Lung (tissue), 12 donors: ENCODE results near the gene BMAL2. TPM values are rescaled to one million over a fixed set of nuclear protein-coding genes. Genes with fewer than 3 reads are reported as not detected.

Experiments
- ATAC-seq: fragments of 200-7000 bp; cut with Tn5 transposase; one replicate; pipeline ENCODE4 v1.9.1; 2020; ENCODE audit warnings: moderate number of reproducible peaks; ENCODE audit not compliant: insufficient read depth, low FRiP score
- DNase-seq, 3 donors: peaks; one replicate each; pipeline ENCODE4 v3.0.0-alpha.2; 2013 to 2017
- H3K27ac ChIP-seq, 2 donors: one replicate each; pipeline ENCODE4 v1.5.1; 2013; ENCODE audit warnings: mild to moderate bottlenecking in 2 of 2, moderate library complexity in 2 of 2, control low read depth in 1 of 2, inconsistent platforms in 1 of 2, low read depth in 1 of 2, low read length in 1 of 2
- H3K27me3 ChIP-seq, 3 donors: one replicate each; pipeline ENCODE4 v1.5.1; 2013; ENCODE audit warnings: low read length in 2 of 3; ENCODE audit not compliant: control insufficient read depth in 3 of 3, insufficient read depth in 3 of 3
- H3K36me3 ChIP-seq, 4 donors: one replicate each; pipeline ENCODE4 v1.5.1; 2013; ENCODE audit warnings: low read length in 4 of 4, mild to moderate bottlenecking in 1 of 4, moderate library complexity in 1 of 4; ENCODE audit not compliant: control insufficient read depth in 4 of 4, insufficient read depth in 4 of 4
- H3K4me1 ChIP-seq, 5 donors: one replicate each; pipeline ENCODE4 v1.5.1; 2013; ENCODE audit warnings: low read length in 5 of 5, mild to moderate bottlenecking in 2 of 5, moderate library complexity in 1 of 5; ENCODE audit not compliant: control insufficient read depth in 5 of 5, insufficient read depth in 5 of 5
- H3K4me3 ChIP-seq: one replicate; pipeline ENCODE4 v1.5.1; 2013; ENCODE audit warnings: mild to moderate bottlenecking, control low read depth, moderate library complexity
- H3K9ac ChIP-seq, 2 donors: one replicate each; pipeline ENCODE4 v1.5.1; 2013; ENCODE audit warnings: low read length in 2 of 2, control low read depth in 1 of 2; ENCODE audit not compliant: insufficient read depth in 1 of 2
- H3K9me3 ChIP-seq, 4 donors: one replicate each; pipeline ENCODE4 v1.5.1; 2013; ENCODE audit warnings: low read length in 3 of 4, mild to moderate bottlenecking in 1 of 4, moderate library complexity in 1 of 4; ENCODE audit not compliant: control insufficient read depth in 4 of 4, insufficient read depth in 3 of 4
- WGBS, 2 donors: extraction: QIAGEN DNeasy Blood & Tissue Kit; methylation state at CpG; one replicate each; pipeline ENCODE4 v1.1.7; 2013; 5-methylcytosine and 5-hydroxymethylcytosine counted together
- polyA plus RNA-seq, 2 donors: library from polyadenylated mRNA; stranded (reverse); fragments of 200-250 nt; gene quantifications; one replicate each; pipeline ENCODE4 v1.2.1, GENCODE V29; 2013
- total RNA-seq, 2 donors: library from RNA; depleted of rRNA in 1 of 2; stranded (reverse); fragments of >200 nt in 1 of 2; gene quantifications; one replicate each; pipeline ENCODE4 v1.2.1, GENCODE V29; 2014 to 2021
- TF ChIP-seq, protein P1 (sequence below): IDR thresholded peaks from 2 replicates; pipeline ENCODE4 v1.5.1; 2012; ENCODE audit warnings: mild to moderate bottlenecking; ENCODE audit errors: control extremely low read depth, extremely low read depth
- donor health status: control.
- donor health status: control.
- donor health status: Bipolar disorder and iron deficiency.
- donor health status: healthy.
- donor health status: DM: yes; HTN: yes; CAD: no.

BMAL2 gene
- total and polyA plus RNA-seq, 4 donors: 1.5 to 7.8 (median 4.4) TPM

DNA sequence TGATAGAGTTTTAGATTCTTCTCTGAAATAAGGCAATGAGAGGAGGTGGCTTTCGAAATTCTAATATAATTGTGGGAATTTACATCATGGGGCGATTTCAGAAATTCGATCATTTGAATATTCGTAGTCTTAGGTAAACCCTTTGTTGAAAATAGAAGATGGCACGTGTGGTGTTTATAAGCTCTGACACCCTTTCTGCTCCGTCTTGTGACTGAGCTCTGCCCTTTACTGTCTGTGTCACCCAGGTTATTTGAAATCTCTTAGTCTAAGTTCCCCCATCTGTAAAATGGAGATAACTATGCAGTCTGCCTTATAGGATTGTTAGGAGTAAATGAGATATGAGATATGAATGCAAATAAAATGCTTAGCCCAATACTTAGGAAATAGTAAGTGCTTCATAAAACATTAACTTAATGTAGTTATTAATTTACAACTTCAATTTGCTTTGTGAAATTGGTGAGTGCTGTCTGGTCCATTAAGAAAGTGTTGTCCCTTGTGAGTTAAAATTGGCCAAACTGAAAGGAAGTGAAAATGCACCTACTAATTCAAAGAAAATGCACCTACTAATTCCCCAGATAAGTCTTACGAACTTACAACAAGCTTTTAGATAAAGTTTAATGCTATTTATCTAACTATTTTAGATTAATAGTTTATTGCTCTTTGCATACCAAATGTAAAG, 1.5 kb downstream of the BMAL2 start:
- Histone ChIP-seq H3K9me3 (no peaks in the 10 kb centered on the region), H3K27me3 (peaks cover 0 to 16% (median 16%) of the 10 kb centered on the region in 3 donors), H3K4me3 (no peak overlapping the region), H3K4me1 (peaks cover 0 to 13% (median 0%) of the 10 kb centered on the region in 5 donors), H3K9ac (no peak overlapping the region), H3K36me3 (no peaks in the 10 kb centered on the region), H3K27ac (no peak overlapping the region)
- TF ChIP-seq, protein P1, sequence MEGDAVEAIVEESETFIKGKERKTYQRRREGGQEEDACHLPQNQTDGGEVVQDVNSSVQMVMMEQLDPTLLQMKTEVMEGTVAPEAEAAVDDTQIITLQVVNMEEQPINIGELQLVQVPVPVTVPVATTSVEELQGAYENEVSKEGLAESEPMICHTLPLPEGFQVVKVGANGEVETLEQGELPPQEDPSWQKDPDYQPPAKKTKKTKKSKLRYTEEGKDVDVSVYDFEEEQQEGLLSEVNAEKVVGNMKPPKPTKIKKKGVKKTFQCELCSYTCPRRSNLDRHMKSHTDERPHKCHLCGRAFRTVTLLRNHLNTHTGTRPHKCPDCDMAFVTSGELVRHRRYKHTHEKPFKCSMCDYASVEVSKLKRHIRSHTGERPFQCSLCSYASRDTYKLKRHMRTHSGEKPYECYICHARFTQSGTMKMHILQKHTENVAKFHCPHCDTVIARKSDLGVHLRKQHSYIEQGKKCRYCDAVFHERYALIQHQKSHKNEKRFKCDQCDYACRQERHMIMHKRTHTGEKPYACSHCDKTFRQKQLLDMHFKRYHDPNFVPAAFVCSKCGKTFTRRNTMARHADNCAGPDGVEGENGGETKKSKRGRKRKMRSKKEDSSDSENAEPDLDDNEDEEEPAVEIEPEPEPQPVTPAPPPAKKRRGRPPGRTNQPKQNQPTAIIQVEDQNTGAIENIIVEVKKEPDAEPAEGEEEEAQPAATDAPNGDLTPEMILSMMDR: no peak
- 60 to 79% methylated on average over 7 of the region's 7 CpGs for WGBS, 2 donors
- ATAC-seq: no peak
- peak in 1 of 3 donors; percentile 8 for DNase-seq

- ATAC-seq (no peak), DNase-seq (no peak)
- H3K4me1 ChIP-seq: peaks cover 0 to 13% (median 0%) of the 10 kb centered on the region in 5 donors
- H3K9ac ChIP-seq: no peak overlapping the region
- TF ChIP-seq, protein P1: no peak
- no peaks in the 10 kb centered on the region for H3K36me3 ChIP-seq
- 80 to 92% methylated on average over 6 of the region's 6 CpGs for WGBS, 2 donors
- H3K4me3 ChIP-seq: no peak overlapping the region
- peaks cover 0 to 16% (median 16%) of the 10 kb centered on the region in 3 donors for H3K27me3 ChIP-seq
- H3K9me3 ChIP-seq: no peaks in the 10 kb centered on the region
- no peak overlapping the region for H3K27ac ChIP-seq
These were observed 2.1 kb downstream of the BMAL2 start for GRCh38 chr12:27334721-27335082.

- no peak overlapping the region for H3K4me3 ChIP-seq
- WGBS, 2 donors: 74 to 81% methylated on average over 5 of the region's 5 CpGs
- ATAC-seq (no peak), DNase-seq (no peak)
- no peak overlapping the region for H3K9ac ChIP-seq
- H3K27me3 ChIP-seq: peaks cover 0 to 16% (median 16%) of the 10 kb centered on the region in 3 donors
- H3K36me3 ChIP-seq: no peaks in the 10 kb centered on the region
- no peaks in the 10 kb centered on the region for H3K9me3 ChIP-seq
- peaks cover 0 to 13% (median 0%) of the 10 kb centered on the region in 5 donors for H3K4me1 ChIP-seq
- TF ChIP-seq, protein P1: no peak
- H3K27ac ChIP-seq: no peak overlapping the region
These were observed 3.0 kb downstream of the BMAL2 start for GRCh38 chr12:27335364-27336281.
